Keratinocyte (primary cell): ENCODE results near the gene MLIP.

Experiments used
- CTCF ChIP-seq, 3 experiments: IDR thresholded peaks in 1 of 3; conservative IDR thresholded peaks in 1 of 3; optimal IDR thresholded peaks in 1 of 3; 2 replicates in 2 of 3; 3 replicates in 1 of 3; pipeline versions ENCODE3 to v1.5.1; 2011; ENCODE audit warnings: low read length in 3 of 3, mild to moderate bottlenecking in 3 of 3, moderate library complexity in 2 of 3, control low read depth in 1 of 3, inconsistent platforms in 1 of 3; ENCODE audit not compliant: insufficient read depth in 2 of 3; ENCODE audit errors: extremely low read depth in 1 of 3
- EZH2 ChIP-seq: IDR thresholded peaks from one replicate; pipeline ENCODE4 v1.6.1; 2012; ENCODE audit warnings: inconsistent platforms, mild to moderate bottlenecking, low read length, moderate library complexity

- TF ChIP-seq EZH2 (no peak), CTCF (optimal IDR thresholded peaks at IDR 0.05 in 1 of 3, IDR thresholded peaks at IDR 0.05 in 1 of 3, conservative IDR thresholded peaks at IDR 0.05 in 1 of 3; ENCODE audit: extremely low read depth in 1 of 3, insufficient read depth in 2 of 3, low read length in 3 of 3) (no peak)
Measured at GRCh38 chr6:54286141-54286540, 174.9 kb downstream of the MLIP start.
